ENCODE results near the gene P2RX4.
"Not testable (repeated sequence)": the region's sequence is repeated elsewhere in the genome, so short reads cannot be mapped to it uniquely, and the experiment has no call there.

The P2RX4 gene

GRCh38 chr12:121209624-121210572, at the start of gene P2RX4:
TSS of gene P2RX4 (plus strand) at chr12:121210129. CDS start at chr12:121210165, 36 bp downstream.
- peak; percentile 49 to 81 (median 74) for DNase-seq

DNA sequence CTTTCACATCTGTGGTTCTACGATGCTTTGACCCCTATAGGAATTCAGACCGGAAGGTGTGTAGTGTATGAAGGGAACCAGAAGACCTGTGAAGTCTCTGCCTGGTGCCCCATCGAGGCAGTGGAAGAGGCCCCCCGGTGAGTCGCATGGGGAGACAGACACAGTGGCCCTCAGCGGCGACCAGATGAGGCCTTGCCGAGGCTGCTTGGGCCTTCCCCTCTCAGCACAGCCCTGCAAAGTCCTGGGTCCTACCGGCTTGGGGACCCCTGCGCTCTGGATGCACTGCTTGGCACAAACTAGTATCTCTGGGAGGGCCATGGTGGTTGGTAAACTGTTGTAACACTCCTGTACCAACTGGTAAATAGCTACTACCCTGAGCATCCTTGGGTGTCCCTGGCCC, 47.5 kb upstream of the P2RX4 start:
- no peak for DNase-seq

GRCh38 chr12:121162985-121163384, 46.9 kb upstream of the P2RX4 start:
- no peak for DNase-seq

GRCh38 chr12:121164839-121165238, 45.1 kb upstream of the P2RX4 start:
- not testable (repeated sequence) for DNase-seq

GRCh38 chr12:121165316-121165715, 44.6 kb upstream of the P2RX4 start:
- no peak for DNase-seq

GRCh38 chr12:121166356-121166755, 43.6 kb upstream of the P2RX4 start:
- no peak for DNase-seq

DNA sequence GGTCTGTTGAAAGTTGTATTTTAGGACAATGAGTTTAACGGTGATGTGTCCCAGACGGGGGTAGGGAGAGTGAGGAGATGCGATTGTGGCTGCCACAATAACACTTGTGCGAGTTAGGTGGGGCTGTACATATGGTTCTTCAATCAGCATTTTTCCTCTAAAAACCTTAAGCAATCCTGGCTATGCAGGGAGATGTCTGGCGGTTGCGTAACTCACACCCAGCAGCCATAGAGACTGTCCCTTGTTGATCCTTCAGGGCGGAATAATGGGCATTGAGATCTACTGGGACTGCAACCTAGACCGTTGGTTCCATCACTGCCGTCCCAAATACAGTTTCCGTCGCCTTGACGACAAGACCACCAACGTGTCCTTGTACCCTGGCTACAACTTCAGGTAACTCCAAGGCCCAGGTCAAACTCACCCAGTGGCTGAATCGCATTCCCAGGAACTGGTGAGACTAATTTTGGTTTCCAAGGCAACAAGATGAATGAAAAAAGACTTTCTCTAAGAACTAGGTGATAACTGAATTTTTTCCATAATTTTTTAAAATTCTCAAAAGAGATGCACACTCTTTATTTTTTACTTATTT, 42.6 kb upstream of the P2RX4 start:
- no peak for DNase-seq

GRCh38 chr12:121167951-121168350, 42.0 kb upstream of the P2RX4 start:
- no peak for DNase-seq

GRCh38 chr12:121170151-121170550, 39.8 kb upstream of the P2RX4 start:
- no peak for DNase-seq

GRCh38 chr12:121170611-121171260, 39.2 kb upstream of the P2RX4 start:
- DNase-seq: no peak

GRCh38 chr12:121172145-121172544, 37.8 kb upstream of the P2RX4 start:
- DNase-seq: no peak

DNA sequence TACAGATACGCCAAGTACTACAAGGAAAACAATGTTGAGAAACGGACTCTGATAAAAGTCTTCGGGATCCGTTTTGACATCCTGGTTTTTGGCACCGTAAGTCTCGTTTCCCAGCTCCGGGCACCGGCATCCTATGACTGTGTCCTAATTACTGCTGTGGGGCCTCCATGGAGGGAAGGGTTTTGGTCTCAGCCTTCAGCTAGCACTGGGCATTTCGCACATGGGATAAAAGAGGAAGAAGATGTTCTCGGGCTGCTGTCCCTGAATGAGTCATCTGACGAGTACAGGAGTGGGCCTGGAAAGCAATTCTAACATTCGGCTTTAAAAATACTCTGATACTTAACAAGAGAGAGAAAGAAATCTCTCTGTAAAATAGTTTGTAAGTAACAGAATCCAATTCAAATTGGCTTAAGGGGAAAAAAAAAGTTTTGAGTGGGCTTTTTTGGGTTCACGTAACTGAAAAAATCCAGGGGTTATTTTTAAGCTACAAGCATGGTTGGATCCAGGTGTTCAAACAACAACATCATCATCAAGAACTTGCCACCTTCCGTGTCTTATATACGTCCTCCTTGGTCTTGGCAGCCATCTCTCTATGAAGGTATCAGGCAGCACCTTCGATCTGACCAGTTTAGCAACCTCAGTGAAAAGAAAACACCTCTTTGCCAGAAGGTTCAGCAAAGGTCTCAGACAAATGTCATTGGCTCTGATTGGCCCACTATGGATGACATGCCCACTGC, 34.4 kb upstream of the P2RX4 start:
- no peak for DNase-seq

GRCh38 chr12:121176826-121177529, 33.0 kb upstream of the P2RX4 start:
- DNase-seq: no peak

GRCh38 chr12:121181181-121181580, 28.7 kb upstream of the P2RX4 start:
- no peak for DNase-seq

- DNase-seq: no peak
Measured at GRCh38 chr12:121182222-121182893, 27.6 kb upstream of the P2RX4 start.

GRCh38 chr12:121184425-121184824, 25.5 kb upstream of the P2RX4 start:
- DNase-seq: no peak

GRCh38 chr12:121184984-121185889, 24.7 kb upstream of the P2RX4 start:
- no peak for DNase-seq

DNA sequence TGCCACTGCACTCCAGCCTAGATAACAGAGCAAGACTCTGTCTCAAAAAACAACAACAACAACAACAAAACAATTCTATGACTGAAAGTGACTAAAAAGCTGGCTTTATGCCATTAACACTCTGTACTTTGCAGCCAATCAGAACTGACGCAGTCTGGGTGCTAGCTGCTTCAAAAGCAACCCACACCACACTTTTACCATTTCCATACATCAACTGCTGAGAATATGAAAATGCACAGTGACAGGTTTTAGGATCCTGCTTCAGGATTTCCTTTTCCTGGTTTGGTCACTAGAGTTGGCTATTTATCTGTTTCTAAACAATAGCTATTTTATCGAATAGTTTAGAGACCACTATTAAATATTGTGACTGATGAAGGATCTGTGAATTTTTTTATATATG, 23.1 kb upstream of the P2RX4 start:
- DNase-seq: no peak

DNA sequence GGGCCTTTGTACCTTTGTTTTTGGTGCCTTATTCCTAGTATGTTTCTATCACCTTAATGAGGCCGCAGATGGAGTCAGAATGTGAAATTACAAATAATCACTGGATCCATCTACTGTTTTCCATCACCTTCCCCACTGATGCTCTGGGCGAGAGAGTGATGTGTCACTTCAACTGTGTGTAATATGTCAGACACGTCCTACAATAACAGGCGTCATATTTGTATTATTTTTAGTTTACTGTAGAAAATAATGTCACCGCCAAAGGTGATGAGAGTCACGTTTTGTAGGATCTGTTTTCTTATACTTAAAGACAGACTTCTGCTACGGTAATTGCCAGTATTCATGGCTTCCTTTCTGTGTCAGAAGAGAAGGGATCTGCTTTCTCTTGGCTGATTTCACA, 22.4 kb upstream of the P2RX4 start:
- no peak for DNase-seq

DNA sequence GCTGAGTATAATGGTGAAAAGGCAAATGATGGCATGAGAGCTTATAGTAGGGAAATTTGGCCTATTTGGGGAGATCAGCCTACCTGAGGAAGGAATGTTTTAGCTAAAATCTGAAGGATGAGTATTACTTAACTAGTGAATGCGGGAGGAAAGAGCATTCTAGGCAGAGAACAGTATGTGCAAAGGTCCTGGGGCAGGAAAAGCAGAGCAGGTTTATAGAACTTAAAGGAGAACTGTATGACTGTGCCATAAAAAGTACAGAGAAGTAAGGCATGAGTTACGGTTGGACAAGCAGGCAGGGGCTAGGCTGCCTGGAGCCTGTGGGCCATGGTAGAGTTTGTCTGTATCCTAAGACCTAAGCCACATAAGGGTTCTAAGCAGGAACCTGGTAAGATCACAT, 21.7 kb upstream of the P2RX4 start:
- no peak for DNase-seq

GRCh38 chr12:121189131-121189530, 20.8 kb upstream of the P2RX4 start:
- no peak for DNase-seq

All from activated CD4-positive, CD25-positive, alpha-beta regulatory T cell (primary cell).